HUES6 (cell line): ENCODE results near the gene SLC36A3.

Experiments
- H3K27ac ChIP-seq: 2 replicates; pipeline ENCODE4 v1.7.0; 2013; ENCODE audit warnings: low read depth, mild to moderate bottlenecking, low read length, inconsistent platforms
- H3K27me3 ChIP-seq: 2 replicates; pipeline ENCODE4 v1.6.1; 2013; ENCODE audit warnings: low read length; ENCODE audit not compliant: control insufficient read depth, insufficient read depth
- H3K36me3 ChIP-seq: 2 replicates; pipeline ENCODE4 v1.6.1; 2013; ENCODE audit warnings: low read length; ENCODE audit not compliant: control insufficient read depth, insufficient read depth
- H3K4me1 ChIP-seq: 2 replicates; pipeline ENCODE4 v1.6.1; 2013; ENCODE audit warnings: low read length; ENCODE audit not compliant: control insufficient read depth, insufficient read depth
- H3K4me3 ChIP-seq: 2 replicates; pipeline ENCODE4 v1.5.1; 2013; ENCODE audit warnings: low read depth, low read length
- H3K9ac ChIP-seq: one replicate; pipeline ENCODE4 v1.6.1; 2013; ENCODE audit warnings: mild to moderate bottlenecking, low read length
- H3K9me3 ChIP-seq: 2 replicates; pipeline ENCODE4 v1.6.1; 2013; ENCODE audit warnings: low read depth, low read length; ENCODE audit not compliant: control insufficient read depth, insufficient read depth

Gene SLC36A3

GRCh38 chr5:151281001-151281639 is 22.4 kb downstream of the SLC36A3 start:
- Histone ChIP-seq H3K4me1 (no peaks in the 10 kb centered on the region), H3K27me3 (no peaks in the 10 kb centered on the region), H3K36me3 (no peaks in the 10 kb centered on the region), H3K9me3 (no peaks in the 10 kb centered on the region), H3K9ac (no peak overlapping the region), H3K27ac (no peak overlapping the region), H3K4me3 (no peak overlapping the region)

- no peak overlapping the region for H3K27ac ChIP-seq
- H3K9me3 ChIP-seq, result no peaks in the 10 kb centered on the region
- H3K36me3 ChIP-seq, result no peaks in the 10 kb centered on the region
- H3K27me3 ChIP-seq, result no peaks in the 10 kb centered on the region
- no peak overlapping the region for H3K4me3 ChIP-seq
- no peaks in the 10 kb centered on the region for H3K4me1 ChIP-seq
- H3K9ac ChIP-seq, result no peak overlapping the region
Observed at GRCh38 chr5:151280443-151280842, 23.1 kb downstream of the SLC36A3 start.

DNA sequence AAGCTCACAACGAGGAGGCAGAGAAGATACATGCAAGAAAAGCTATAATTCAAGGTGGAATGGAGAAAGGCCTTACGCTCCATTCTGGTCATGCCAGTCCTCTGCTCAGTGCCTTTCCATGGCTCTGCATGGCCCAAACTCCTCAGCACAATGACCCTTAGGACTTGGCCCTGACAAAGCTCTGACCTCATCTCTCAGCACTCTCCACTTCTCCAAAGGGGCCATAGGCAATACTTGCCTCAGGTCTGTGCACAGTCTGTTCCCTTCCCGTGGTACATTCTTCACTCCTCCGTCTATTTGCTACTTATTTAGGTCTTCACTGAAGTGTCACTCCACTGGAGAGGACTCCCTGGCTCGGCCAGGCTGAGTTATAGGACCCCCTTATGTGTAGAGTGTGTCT is 24.7 kb downstream of the SLC36A3 start:
- Histone ChIP-seq H3K27me3 (no peaks in the 10 kb centered on the region), H3K27ac (no peak overlapping the region), H3K9ac (no peak overlapping the region)

DNA sequence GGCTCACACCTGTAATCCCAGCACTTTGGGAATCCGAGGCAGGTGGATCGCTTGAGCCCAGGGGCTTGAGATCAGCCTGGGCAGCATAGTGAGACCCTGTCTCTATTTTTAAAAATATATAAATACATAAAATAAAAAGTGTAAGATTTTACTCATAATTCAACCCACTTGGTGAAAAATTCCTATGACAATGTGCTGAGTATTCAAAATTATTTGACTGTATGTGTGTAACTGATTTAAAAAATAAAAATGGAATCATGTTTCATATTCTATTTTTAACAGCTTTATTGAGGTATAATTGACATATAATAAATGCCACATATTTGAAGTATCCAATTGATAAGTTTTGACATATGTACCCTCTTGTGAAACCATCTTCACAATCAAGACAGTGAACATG is 27.8 kb downstream of the SLC36A3 start:
- Histone ChIP-seq H3K9me3 (no peaks in the 10 kb centered on the region), H3K4me3 (no peak overlapping the region), H3K27me3 (no peaks in the 10 kb centered on the region), H3K27ac (no peak overlapping the region), H3K9ac (no peak overlapping the region), H3K36me3 (no peaks in the 10 kb centered on the region), H3K4me1 (no peaks in the 10 kb centered on the region)

More for the DNA sequence above, 24.7 kb downstream of the SLC36A3 start:
- Histone ChIP-seq H3K4me3 (no peak overlapping the region), H3K9me3 (no peaks in the 10 kb centered on the region), H3K36me3 (no peaks in the 10 kb centered on the region), H3K4me1 (no peaks in the 10 kb centered on the region)

- no peaks in the 10 kb centered on the region for H3K9me3 ChIP-seq
- no peaks in the 10 kb centered on the region for H3K4me1 ChIP-seq
- H3K27ac ChIP-seq, result no peak overlapping the region
- H3K9ac ChIP-seq, result no peak overlapping the region
- no peaks in the 10 kb centered on the region; the same call in 1 of the 2 replicates for H3K36me3 ChIP-seq
- H3K27me3 ChIP-seq, result no peaks in the 10 kb centered on the region
- H3K4me3 ChIP-seq, result no peak overlapping the region
Observed at GRCh38 chr5:151274666-151275065, 28.9 kb downstream of the SLC36A3 start.

DNA sequence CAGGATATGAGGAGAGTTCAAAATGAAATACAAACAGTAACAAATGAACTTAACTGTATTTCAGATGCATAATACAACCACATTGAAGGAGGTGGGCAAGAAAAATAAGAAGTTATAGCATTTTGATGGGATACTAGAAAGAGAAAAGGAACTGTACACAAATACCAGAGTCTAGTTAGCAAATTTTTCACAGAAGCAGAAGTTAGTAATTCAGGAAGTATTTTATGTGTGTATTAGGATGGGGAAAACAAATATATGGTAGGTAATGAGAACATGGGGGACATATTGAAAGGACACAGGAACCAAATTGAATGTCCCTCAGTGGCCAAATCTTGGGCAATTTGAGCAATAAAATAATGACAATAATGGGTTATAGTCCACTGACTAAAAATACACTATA is 32.2 kb downstream of the SLC36A3 start:
- Histone ChIP-seq H3K27me3 (no peaks in the 10 kb centered on the region), H3K9ac (no peak overlapping the region), H3K4me3 (no peak overlapping the region), H3K4me1 (no peaks in the 10 kb centered on the region), H3K27ac (no peak overlapping the region), H3K9me3 (no peaks in the 10 kb centered on the region), H3K36me3 (peaks cover 16% of the 10 kb centered on the region)

DNA sequence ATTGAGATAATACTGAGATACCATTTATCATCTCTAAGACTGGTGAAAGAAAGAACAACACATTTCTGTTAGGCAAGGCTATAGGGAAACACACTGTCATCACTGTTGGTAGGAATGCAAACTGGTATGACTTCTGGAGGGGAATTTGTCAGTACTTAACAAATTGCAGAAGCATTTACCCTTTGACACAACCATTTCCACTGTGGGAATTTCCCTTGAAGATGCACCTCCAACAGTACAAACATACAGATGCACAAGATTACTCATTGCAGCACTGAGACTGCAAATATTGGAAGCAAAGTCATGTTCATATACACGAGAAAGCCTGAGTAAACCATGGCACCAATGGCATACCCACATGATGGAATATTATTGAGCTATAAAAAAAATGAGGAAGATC is 33.0 kb downstream of the SLC36A3 start:
- Histone ChIP-seq H3K9me3 (no peaks in the 10 kb centered on the region), H3K27ac (no peak overlapping the region), H3K4me3 (no peak overlapping the region), H3K36me3 (peaks cover 16% of the 10 kb centered on the region), H3K9ac (no peak overlapping the region), H3K27me3 (no peaks in the 10 kb centered on the region), H3K4me1 (no peaks in the 10 kb centered on the region)

- Histone ChIP-seq H3K4me1 (no peaks in the 10 kb centered on the region), H3K9ac (no peak overlapping the region), H3K27me3 (no peaks in the 10 kb centered on the region), H3K4me3 (no peak overlapping the region), H3K9me3 (no peaks in the 10 kb centered on the region), H3K27ac (no peak overlapping the region), H3K36me3 (peaks cover 17% of the 10 kb centered on the region)
Observed at GRCh38 chr5:151267491-151268260, 35.9 kb downstream of the SLC36A3 start.

- Histone ChIP-seq H3K9ac (no peak overlapping the region), H3K27me3 (no peaks in the 10 kb centered on the region), H3K36me3 (peaks cover 22% of the 10 kb centered on the region), H3K9me3 (no peaks in the 10 kb centered on the region), H3K27ac (no peak overlapping the region), H3K4me3 (no peak overlapping the region), H3K4me1 (no peaks in the 10 kb centered on the region)
Observed at GRCh38 chr5:151264113-151264512, 39.5 kb downstream of the SLC36A3 start.

- H3K36me3 ChIP-seq, result peaks cover 17% of the 10 kb centered on the region
- H3K9me3 ChIP-seq, result no peaks in the 10 kb centered on the region
- H3K27me3 ChIP-seq, result no peaks in the 10 kb centered on the region
- H3K4me3 ChIP-seq, result no peak overlapping the region
- H3K4me1 ChIP-seq, result peaks cover 9% of the 10 kb centered on the region
- no peak overlapping the region for H3K27ac ChIP-seq
- H3K9ac ChIP-seq, result no peak overlapping the region
Observed at GRCh38 chr5:151262532-151262931, 41.0 kb downstream of the SLC36A3 start.

DNA sequence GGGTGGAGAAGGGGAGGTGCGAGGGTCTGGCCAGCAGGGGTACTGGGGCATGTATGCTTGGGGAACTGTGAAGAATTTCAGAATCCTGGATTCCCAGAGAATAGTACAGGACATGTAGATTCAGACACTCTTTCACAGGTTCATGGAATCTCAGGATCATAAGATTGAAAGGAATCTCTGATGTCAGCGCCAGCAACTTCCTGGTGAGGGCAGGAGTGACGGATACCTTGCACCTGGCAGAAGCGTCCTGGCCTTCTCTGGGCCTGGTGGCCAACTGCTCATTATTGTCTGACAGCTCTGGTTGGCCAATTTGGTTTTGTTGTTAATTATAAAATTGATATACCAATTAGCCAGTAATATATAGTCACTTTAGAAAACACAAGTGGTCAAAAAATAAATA is 43.6 kb downstream of the SLC36A3 start:
- Histone ChIP-seq H3K9me3 (no peaks in the 10 kb centered on the region), H3K4me1 (peaks cover 15% of the 10 kb centered on the region), H3K27ac (no peak overlapping the region), H3K36me3 (0 out of 2 replicates have a peak, but pooled peaks cover 6% of the 10 kb centered on the region), H3K27me3 (no peaks in the 10 kb centered on the region), H3K4me3 (no peak overlapping the region), H3K9ac (no peak overlapping the region)
